Measurements from ENCODE around the gene GALNT2.

The GALNT2 gene

DNA sequence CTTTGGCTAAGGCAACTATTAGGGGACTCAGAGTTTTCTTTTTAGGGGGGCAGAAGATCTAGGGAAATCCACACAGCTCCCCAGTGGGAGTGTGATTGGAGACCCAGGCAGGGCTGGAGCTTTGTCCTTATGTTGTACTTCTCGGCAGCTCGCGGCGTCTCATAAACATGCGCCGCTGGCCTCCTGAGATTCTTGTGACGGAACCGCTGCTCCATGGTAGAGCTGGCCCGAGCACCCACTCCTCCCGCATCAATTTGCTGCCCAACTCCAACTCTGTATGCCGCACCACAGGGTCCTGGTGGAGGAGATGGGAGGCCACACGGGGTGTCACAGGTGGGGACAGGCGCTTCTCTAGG is 143.9 kb downstream of the GALNT2 start:
- no peak for DNase-seq (ENCODE audit: low read depth)

DNA sequence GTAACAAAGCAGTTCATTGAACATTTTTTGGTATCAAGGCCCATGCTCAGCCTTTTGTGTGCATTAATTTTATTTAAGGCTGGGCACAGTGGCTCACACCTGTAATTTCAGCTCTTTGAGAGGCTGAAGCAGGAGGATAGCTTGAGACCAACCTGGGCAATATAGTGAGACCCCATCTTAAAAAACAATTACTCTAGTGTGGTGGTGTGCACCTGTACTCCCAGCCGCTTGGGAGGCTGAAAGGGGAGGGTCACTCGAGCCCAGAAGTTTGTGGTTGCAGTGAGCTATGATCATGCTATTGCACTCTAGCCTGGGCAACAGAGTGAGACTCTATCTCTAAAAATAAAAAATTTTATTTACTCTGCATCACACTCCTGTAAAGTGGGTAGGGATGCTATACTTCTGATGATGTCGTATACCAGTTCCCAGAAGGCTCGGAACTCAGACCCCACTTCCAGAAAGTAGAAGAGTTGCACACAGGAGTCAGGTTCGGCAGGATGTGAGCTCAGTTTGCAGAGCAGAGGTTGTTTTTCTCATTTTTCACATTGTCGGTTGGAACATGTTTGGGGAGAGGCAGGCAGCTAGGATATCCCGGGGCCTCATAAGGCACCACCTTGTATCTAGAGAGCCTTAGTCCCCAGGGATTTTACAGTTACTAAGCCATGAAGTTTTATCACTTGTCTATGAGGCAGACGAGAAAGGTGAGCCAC is 144.6 kb downstream of the GALNT2 start:
- DNase-seq (ENCODE audit: low read depth) = no peak

DNA sequence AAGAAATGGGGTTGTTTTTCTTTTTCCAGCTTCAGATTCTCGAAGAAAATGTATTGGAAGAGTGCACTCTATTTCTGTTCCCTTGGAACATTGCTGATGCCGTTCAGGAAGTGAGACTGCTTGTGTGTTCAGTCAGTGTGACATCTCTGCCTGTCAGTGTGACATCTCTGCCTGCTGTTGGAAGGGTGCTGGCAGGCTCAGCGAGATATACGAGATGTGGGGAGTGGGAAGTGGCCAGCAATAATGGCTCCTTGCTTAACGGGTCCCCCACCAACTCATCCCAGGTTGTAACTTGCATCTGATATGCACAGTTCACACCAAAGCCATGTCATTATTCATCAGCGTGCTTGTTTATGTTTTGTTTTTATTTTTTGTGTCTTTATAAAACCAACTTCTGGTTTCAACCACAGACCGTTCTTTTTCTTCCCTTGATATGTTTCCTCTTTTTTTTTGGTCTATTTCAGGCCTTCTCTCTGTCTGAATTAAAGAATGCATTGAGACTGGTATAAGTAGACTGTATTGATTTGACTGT is 145.4 kb downstream of the GALNT2 start:
- DNase-seq (ENCODE audit: low read depth) = no peak

DNA sequence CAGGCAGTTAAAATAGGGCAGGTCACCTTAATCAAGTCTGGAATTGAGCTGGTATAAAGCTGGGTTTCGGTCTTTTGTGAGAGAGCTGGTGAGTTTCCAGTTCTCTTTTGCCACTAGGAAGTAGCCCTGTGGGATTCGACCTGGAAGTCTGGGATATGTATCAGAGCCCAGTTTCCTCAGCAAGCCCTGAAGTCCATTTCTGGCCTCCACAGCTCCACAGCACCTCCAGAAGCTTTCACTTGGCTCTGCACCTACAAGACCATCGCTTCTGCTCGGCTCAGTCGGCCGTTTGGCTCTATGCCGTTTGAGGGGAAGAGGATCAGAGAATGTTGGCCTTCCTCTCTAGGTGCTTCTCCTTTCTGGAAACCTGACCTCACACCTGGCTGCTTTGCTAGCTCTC is 148.0 kb downstream of the GALNT2 start:
- DNase-seq (ENCODE audit: low read depth) = peak; percentile 10

DNA sequence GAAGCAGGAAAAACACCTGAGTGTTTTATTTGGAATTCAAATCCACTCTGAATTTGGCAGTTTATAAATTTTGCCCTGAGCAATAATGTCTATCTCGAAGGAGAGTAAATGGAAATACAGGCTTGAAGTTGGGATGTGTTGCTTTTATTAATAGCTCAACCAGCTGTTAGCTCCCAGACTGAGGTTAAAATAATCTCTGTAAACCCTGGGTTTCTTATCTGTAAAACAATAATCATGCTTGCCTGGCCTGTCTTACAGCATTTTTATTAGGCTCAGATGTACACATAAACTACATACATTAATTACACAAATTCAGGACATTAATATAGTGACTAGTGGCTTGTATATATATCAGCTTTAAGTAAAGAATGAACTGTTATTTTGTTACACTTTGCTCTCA is 148.5 kb downstream of the GALNT2 start:
- no peak for DNase-seq (ENCODE audit: low read depth)

DNA sequence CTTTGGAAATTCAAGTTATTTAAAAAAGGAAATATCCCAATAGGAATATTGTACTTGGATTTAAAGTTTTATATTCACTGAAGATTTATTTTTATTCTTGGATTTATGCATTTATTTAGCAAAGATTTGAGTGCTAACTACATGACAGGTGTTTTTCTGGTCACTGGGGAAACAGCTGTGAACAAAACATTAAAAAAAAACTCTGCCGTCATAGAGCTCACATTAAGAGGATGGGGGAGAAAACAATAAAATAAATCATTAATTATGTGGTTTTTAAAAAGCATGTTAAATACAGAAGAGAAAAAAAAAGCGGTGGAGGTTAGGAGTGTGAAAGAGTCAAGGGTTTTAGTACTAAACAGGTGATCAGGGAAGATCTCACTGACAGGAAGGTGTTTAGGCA is 149.9 kb downstream of the GALNT2 start:
- DNase-seq (ENCODE audit: low read depth) = no peak

DNA sequence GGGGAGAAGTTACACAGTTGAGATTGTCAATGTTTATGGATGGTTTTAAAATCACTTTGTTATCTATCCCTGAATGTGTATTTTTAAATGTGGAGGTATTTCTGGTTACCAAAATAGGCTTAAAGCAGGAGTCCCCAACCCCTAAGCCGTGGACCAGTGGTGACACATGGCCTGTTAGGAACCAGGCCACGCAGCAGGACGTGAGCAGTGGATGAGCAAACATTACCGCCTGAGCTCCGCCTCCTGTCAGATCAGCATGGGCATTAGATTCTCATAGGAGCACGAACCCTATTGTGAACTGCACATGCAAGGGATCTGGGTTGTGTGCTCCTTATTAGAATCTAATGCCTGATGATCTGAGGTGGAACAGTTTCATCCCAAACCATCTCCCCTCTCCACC is 151.6 kb downstream of the GALNT2 start:
- no peak for DNase-seq (ENCODE audit: low read depth)

DNA sequence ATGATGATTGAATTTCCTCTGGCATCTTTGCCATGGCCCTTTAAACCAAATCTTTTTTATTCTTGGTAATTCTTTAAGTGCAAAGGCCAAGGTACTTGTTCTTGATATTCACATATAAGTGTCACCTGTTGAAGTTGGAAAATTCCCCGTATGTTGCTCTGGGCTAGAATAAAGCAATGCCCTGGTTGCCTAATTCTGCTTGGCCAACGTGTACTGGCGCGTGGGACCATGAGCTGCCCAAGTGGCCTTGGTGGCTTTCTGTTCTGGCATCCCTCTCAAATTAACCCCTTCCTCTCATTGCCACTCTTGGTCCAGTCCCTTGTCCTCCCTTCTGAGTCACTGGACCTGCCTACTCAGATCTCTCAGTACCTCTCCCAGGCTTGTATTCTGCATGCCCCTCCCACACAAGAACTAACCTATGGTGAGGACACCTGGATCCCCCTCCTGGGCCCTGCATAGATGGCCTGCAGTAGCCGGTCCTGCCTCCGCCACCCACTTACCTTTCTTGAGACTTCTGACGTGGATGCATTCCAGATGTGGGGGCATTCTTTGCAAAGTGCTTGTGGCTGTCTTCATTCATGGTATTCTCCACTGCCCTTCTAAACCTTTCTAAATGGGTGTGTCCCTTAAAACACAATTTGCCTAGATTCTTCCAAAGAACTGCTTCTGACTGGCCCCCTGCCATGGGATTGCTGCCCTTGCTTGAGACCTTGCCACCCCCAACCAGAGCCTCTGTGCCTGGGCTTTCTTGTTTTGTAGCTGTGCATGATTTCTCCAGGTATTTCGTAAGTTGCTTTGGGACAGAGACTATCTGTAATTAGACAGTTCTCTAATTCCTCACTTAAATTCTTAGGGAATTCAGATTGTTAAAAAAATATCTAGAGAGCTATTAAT is 152.4 kb downstream of the GALNT2 start:
- no peak for DNase-seq (ENCODE audit: low read depth)

DNA sequence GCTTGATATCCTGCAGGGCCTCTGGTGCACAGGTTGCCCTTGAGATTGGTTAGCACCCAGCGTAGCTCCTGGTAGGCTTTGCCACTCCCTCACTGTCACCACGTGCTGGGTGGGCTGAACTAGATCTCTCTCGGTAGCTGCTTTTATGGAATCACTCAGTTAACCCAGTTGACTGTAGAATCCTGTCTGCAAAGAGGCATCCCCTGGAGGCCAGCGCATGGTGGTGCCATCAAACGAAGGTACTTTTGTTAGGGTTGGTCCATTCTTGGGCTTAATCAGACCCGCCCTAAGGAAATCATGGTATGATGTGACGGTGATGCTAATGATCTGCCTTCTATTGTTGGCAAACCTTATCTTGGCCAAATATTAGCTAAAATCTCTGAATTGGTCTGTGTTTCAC is 153.4 kb downstream of the GALNT2 start:
- no peak for DNase-seq (ENCODE audit: low read depth)

DNA sequence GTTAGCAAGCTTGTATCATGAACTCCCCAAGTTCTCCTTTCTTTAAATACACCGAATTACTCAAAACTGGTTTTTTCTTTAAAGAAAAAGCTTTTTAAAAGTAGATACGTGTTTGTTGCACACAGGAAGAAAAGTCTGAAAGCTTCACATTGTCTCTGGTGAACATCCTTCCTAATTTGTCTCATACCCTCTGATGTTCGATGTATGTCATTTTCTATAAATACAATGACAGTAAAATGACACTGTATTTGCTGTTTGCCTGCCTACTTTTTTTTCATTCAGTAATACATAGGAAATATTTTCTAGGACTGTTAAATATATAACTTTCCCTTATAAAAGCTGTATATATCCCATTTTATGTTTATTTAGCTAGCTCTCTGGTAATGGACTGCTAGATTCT is 153.9 kb downstream of the GALNT2 start:
- DNase-seq (ENCODE audit: low read depth) = no peak

DNA sequence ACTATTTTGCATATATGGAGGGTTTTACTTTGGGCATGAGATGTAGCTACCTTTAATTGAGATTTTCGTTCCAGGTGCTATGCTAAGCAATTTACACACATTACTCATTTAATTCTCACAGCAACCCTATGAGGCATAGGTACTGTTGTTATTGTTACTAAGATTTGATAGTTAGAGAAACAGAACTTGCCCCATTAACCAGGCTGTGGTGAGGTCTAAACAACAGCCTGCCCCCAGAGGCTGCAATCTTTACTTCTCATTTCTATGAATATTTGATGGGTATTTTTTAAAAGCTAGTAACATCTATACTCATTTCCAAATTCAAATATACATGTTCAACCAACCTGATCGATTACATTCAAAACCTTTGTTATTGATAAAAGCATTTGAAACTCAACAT is 155.6 kb downstream of the GALNT2 start:
- peak; percentile 32 for DNase-seq (ENCODE audit: low read depth)

DNA sequence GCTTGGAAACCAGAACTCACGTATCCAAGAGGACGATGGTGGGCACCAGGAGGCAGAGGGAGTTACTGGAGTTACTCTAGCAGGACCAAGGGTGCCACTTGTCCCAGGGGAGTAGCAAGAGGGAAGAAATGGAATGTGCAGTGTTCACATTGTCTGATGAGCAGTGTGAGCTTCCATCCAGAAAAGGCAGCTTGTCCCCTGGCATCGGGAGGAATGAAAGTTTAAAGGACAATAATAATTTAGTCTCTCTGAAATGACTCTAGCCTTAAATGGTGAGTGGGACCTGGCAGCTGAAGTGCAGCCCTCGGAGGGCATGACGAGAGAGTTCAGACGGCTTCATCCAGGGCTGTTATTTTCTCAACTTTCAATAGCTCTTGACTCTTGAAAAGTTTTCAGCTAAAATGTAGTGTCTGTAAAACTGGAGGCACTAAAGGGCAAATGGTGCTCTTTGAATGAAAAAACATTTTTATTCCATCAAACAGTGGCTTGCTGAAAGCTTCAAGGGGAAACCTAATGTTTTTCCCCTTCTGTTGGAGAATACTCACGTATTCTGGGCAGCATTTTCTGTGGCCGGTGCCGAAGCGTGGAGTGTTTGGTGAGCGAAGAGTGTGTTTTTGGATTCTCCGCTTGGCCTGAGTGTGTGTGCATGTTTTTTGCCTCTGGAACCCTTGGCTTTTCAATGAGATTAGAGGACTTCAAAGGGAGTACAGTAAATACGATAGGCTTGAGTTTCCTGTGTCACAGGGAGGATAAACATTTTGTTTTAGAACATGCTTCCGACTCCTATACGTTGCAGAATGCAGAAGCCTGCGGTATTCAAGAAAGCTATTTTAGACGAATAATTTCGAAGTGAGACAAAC is 157.3 kb downstream of the GALNT2 start:
- no peak for DNase-seq (ENCODE audit: low read depth)

DNA sequence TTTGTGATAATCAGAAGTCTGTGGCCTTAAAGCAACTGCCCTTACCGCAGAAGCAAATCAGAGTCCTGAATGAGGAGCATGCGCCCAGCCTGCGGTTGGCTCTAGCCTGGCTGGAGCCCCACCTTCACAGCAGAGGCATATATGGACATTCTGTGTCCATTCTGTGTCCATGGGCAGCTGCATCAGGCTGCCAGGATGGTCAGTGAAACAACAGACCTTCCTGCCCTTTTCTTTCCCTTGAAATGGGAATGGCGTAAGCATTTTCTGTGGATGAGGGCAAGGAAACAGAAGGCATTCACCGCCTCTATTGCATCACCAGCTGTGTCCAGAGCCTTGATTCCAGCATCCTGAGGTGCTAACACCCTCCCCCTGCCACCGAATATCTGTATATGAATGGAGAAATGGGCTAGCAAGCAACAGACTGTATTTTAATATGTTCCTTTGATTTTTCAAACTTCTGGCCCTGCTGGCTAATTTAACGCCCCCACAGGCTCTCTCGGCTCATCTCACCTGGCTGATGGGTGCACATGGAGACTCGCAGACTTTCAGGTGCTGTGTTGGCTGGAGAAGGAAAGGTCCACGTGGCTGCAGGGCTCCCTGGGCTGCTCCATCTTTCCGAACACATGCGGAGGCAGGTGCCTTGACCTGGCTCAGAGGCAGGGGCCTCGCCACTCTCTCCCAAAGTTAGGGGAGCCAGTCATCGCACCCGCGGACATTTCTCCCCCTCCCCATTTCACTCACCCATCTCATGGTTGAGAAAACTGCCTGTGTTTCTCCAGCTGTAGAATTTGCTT is 159.2 kb downstream of the GALNT2 start:
- DNase-seq (ENCODE audit: low read depth) = no peak

DNA sequence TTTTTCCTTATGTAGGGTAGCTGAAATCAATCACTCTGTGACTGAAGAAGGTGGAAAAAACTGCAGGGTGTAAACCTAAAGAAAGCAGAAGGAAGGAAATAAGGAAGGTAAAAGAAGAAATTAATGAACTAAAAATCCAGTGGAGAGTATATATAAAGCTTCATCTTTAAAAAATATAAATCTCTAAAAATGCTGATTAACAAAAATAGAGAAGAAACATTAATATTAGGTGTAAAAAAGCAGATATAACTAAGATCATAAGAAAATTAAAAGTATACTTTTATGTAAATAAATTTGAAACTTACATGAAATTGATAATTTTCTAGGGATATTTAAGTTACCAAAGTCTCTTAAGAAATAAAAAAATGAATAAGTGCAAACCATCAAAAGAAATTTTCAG is 159.8 kb downstream of the GALNT2 start:
- no peak for DNase-seq (ENCODE audit: low read depth)

DNA sequence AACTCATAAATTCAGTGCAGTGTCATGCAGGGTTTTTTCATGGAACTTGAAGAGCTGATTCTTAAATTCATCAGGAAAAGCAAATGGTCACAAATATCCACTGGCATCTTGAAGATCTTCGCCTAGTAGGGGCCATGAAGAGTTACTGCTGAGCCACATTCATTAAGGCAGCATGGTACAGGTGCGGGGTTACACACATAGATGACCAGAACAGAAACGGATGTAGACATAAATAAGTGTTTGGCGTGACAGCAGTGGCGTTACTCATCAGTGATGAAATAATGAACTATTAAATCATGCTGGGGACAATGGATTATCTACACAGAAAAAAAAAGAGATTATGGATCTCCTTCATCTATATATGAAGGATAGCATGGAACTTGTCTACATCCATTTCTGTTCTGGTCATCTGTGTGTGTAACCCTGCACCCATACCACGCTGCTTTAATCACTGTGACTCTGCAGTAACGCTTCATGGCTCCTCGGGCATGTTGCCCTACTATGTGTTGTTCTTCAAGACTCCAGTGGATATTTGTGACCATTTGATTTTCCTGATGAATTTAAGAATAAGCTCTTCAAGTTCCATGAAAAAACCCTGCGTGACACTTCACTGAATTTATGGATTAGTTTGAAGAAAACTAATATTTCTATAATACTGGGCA is 161.3 kb downstream of the GALNT2 start:
- peak; percentile 1 for DNase-seq (ENCODE audit: low read depth)

DNA sequence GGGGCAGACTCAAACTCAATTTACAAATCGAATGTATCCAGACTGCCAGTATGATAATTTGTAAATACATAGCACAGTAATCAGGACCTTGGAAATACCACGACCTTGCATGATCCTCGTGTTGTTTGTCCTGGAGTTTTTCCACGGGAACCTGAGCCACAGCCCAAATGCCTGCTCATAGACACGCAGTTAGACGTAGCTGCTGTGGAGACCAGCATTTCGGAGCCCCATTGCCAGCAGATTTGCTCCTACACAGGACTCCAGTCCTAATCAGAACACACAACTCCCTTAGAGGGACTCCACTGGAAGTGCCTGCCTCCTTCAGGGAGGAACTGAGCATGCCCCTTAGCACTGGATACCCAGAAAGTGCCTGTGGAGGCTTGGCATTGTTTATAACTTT is 163.2 kb downstream of the GALNT2 start:
- DNase-seq (ENCODE audit: low read depth) = no peak

DNA sequence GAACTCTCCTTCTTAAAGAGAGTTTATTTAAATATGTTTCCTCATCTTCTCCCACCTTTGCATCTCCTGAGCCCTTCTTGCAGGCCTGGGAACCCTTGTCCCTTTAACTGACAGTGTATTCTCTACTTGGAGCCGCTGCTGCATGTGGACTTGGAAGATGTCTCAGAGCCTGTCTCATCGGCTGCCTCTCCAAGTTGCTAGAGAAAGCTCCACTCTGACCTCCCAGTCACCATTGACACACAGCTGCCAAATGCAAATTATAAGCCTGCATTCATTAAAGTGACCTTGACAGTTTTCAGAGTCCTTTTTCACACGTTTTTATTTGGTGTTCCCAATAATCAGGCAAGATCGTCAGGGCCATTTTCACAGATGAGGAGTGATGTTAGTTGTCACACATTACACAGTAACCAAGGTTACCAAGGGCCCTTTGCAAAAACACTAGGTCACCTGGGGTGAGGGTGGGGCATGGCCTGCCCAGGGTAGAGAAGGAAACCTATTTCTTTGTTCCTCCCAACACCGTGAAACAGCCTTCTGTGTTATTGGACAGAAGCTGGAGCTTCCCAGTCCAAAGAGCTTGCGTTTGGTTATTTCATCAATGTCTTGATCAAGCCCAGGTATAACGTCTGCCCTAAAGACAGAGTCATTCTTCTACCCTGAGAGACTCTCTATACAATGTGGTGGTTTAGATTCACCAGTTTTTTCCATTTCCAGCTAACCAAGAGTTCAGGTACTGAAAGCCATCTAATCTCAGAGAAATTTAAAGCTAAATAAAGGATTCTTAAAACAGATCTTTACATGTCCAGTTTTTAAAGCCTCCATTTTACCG is 164.1 kb downstream of the GALNT2 start:
- no peak for DNase-seq (ENCODE audit: low read depth)

DNA sequence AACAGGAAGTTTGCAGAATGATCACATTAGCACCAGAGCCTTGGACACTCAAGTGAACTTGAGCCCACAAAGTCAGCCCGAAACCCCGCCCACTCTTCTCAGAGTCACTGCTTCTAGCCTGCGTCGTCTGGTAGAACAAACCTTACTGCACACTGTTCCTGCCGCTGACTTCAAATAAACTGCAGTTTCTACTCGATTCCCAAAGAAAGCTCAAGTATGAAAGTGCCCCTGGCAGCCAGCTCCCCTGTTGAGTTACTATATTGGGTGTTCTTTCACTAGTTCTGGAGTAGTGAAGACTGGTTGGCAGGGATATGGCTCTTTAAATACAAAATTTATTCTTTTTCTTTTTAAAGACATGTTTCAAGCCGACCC is 164.7 kb downstream of the GALNT2 start:
- no peak for DNase-seq (ENCODE audit: low read depth)

DNA sequence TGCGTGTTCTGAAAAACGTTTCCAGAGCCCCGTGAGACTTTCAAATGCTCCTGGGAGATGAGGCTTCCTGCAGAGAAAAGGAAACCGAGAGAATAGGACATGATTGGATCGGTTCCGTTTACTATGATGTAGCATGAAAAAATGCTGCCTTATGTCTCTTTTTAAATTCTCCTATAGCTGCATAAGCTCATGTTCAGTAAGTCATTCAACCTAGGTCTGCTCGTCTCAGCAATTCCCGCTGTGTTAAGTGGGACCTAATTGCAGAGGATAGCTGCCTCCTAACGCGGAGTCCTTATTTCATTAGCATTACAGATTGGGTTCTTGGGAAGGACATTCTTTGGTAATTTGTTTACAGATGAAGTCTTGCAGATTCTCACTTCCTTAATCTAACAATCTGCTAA is 165.3 kb downstream of the GALNT2 start:
- DNase-seq (ENCODE audit: low read depth) = no peak

DNA sequence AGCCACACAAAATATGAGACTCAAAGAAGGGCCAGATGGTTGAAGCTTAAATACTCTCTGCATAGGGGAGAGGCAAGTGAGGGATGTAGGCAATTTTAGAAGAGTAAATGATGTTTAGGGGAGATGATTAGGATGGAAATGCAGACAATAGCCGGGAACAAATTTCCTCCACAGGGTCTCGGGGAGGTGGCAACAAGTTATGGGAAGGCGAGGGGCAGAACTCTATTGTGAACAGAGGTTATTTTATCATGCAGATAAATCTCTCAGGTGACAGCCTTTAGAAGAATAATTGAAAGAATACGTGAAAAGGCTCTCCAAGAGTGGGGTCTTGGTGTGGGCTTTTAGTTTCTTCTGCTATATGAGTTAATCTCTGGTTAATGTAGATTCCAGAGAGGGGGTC is 166.7 kb downstream of the GALNT2 start:
- DNase-seq (ENCODE audit: low read depth) = no peak

Measured in ELR (cell line).